ENCODE data around the gene RPL39. TPM values are rescaled to one million over a fixed set of nuclear protein-coding genes. Genes with fewer than 3 reads are reported as not detected.

Gene RPL39
- total RNA-seq (ENCODE audit: low replicate concordance), result 2,273 and 2,296 TPM in 2 replicates

GRCh38 chrX:119791437-119792231 is at the start of gene RPL39:
RPL39 (minus strand) TSS chrX:119791630; CDS start chrX:119791576, 54 bp downstream.

GRCh38 chrX:119757979-119758730 is 33.3 kb downstream of the RPL39 start, which contains the start of gene SOWAHD:
SOWAHD (plus strand) TSS chrX:119758588; CDS start chrX:119758668, 80 bp downstream.

Other genes starting within 250 kb of the RPL39 start
- gene STEEP1, start 226.2 kb downstream of the RPL39 start, total RNA-seq (ENCODE audit: low replicate concordance), result 32.2 and 40.1 TPM in 2 replicates
- 9.4 and 19.8 TPM in 2 replicates for gene UBE2A, start 217.1 kb downstream of the RPL39 start, total RNA-seq (ENCODE audit: low replicate concordance)
- 3.5 and 3.6 TPM in 2 replicates for gene NKRF, start 185.2 kb downstream of the RPL39 start, total RNA-seq (ENCODE audit: low replicate concordance)
- 9.6 and 35.5 TPM in 2 replicates for gene SEPTIN6, start 98.5 kb downstream of the RPL39 start, total RNA-seq (ENCODE audit: low replicate concordance)
- 0.23 and 1.1 TPM in 2 replicates for gene SOWAHD, start 33.0 kb downstream of the RPL39 start, total RNA-seq (ENCODE audit: low replicate concordance)
- 1.6 and 2.0 TPM in 2 replicates for gene UPF3B, start 61.3 kb upstream of the RPL39 start, total RNA-seq (ENCODE audit: low replicate concordance)
- gene RNF113A, start 80.1 kb upstream of the RPL39 start, total RNA-seq (ENCODE audit: low replicate concordance), result 18.6 and 19.0 TPM in 2 replicates
- gene NDUFA1, start 80.2 kb upstream of the RPL39 start, total RNA-seq (ENCODE audit: low replicate concordance), result 138 and 171 TPM in 2 replicates
- gene AKAP14, start 104.3 kb upstream of the RPL39 start, total RNA-seq (ENCODE audit: low replicate concordance), result not detected in 2 replicates
- 1.5 and 3.8 TPM in 2 replicates for gene NKAP, start 152.1 kb upstream of the RPL39 start, total RNA-seq (ENCODE audit: low replicate concordance)